ENCODE measurements around the gene ZNF532. TPM values are rescaled to one million over a fixed set of nuclear protein-coding genes. Genes with fewer than 3 reads are reported as not detected.

ZNF532 gene
- total and polyA plus RNA-seq, 2 donors (not counting 3 experiments of a cell fraction or from before 2014, with no cell fraction given) = 42.3 to 70.1 TPM

DNA sequence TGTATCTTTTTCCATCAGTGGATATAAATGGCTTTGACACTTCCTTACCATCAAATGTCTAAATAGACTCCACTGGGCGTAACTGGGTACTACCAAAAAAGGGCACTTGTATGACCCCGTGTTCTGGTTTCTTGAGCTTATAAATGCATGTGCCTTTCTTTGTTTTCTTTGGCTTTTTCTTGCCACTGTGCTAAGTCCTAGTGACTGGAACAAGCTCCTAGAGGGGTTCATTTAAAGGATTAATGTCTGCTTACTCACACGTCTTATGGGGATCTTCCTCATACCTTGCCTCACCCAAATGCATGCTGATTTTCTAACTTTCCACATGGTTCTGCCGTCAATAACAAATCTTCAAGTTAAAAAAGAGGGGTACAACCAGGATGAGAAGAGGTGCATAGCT is 19.8 kb upstream of the ZNF532 start:
- DNase-seq (ENCODE audit: low read depth, low spot score) (no peak), FAIRE-seq (no peak)
- no peaks in the 10 kb centered on the region for H3K9me1 ChIP-seq (replicated peaks; ENCODE audit: control insufficient read depth, extremely low read depth, insufficient read depth, low read length)
- BruUV-seq (replicated peaks) = no TSS peak
- TF ChIP-seq POLR2A (IDR thresholded peaks at IDR 0.05; ENCODE audit: low read depth, low read length) = no peak
- no peak for TF ChIP-seq EZH2 (IDR thresholded peaks at IDR 0.05; ENCODE audit: borderline replicate concordance, low read depth, low read length, severe bottlenecking)
- TF ChIP-seq, protein P1, sequence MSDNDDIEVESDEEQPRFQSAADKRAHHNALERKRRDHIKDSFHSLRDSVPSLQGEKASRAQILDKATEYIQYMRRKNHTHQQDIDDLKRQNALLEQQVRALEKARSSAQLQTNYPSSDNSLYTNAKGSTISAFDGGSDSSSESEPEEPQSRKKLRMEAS (IDR thresholded peaks at IDR 0.05; ENCODE audit: insufficient read depth, insufficient read length) = no peak
- no peak for TF ChIP-seq GATA2 (IDR thresholded peaks at IDR 0.05; ENCODE audit: insufficient read depth, insufficient read length, low read depth, low read length)
- TF ChIP-seq MYC (IDR thresholded peaks at IDR 0.05; ENCODE audit: low read depth, low read length) = no peak
- TF ChIP-seq, protein P2, sequence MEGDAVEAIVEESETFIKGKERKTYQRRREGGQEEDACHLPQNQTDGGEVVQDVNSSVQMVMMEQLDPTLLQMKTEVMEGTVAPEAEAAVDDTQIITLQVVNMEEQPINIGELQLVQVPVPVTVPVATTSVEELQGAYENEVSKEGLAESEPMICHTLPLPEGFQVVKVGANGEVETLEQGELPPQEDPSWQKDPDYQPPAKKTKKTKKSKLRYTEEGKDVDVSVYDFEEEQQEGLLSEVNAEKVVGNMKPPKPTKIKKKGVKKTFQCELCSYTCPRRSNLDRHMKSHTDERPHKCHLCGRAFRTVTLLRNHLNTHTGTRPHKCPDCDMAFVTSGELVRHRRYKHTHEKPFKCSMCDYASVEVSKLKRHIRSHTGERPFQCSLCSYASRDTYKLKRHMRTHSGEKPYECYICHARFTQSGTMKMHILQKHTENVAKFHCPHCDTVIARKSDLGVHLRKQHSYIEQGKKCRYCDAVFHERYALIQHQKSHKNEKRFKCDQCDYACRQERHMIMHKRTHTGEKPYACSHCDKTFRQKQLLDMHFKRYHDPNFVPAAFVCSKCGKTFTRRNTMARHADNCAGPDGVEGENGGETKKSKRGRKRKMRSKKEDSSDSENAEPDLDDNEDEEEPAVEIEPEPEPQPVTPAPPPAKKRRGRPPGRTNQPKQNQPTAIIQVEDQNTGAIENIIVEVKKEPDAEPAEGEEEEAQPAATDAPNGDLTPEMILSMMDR (IDR thresholded peaks at IDR 0.05; ENCODE audit: extremely low read depth in 1 of 2, insufficient read depth in 1 of 2, low read depth in 1 of 2, low read length in 2 of 2) = no peak
- TF ChIP-seq FOS (IDR thresholded peaks at IDR 0.05; ENCODE audit: borderline replicate concordance, insufficient read depth, low read length) = no peak
- no peak for TF ChIP-seq JUN (IDR thresholded peaks at IDR 0.05; ENCODE audit: borderline replicate concordance, insufficient read depth, insufficient read length, low read depth)
- no peak for TF ChIP-seq POLR2AphosphoS5 (IDR thresholded peaks at IDR 0.05; ENCODE audit: insufficient read depth, low read depth, low read length)
- H3K27ac ChIP-seq (ENCODE audit: insufficient read depth, low read depth, low read length) = no peak overlapping the region
- ChIA-PET CTCF (interaction anchor here (0.5 to 1.3 kb wide), 2 partner anchors 44 to 226 kb away, joined by 3 to 4 read pairs; no protein-coding TSS in a partner anchor), POLR2A (no interaction called here)
- H3K4me3 ChIP-seq (replicated peaks in 1 of 3; ENCODE audit: insufficient read depth in 1 of 3, low read depth in 1 of 3, low read length in 3 of 3) = no peak overlapping the region
- H3K36me3 ChIP-seq (ENCODE audit: control insufficient read depth in 2 of 2, extremely low read depth in 1 of 2, insufficient read depth in 2 of 2, low read length in 2 of 2) = no peaks in the 10 kb centered on the region
- no peaks in the 10 kb centered on the region for H3K9me3 ChIP-seq (replicated peaks; ENCODE audit: control insufficient read depth, insufficient read depth, low read length)
- no peaks in the 10 kb centered on the region for H3K27me3 ChIP-seq (ENCODE audit: control insufficient read depth in 2 of 2, insufficient read depth in 2 of 2, low read length in 2 of 2)
- H3K4me1 ChIP-seq (ENCODE audit: control insufficient read depth, extremely low read depth, insufficient read depth, low read length) = no peaks in the 10 kb centered on the region
- H2AFZ ChIP-seq (ENCODE audit: low read depth, low read length) = no peak overlapping the region
- H4K20me1 ChIP-seq (replicated peaks; ENCODE audit: control insufficient read depth, extremely low read depth, insufficient read depth, low read length) = no peaks in the 10 kb centered on the region
- intact Hi-C loops (cut with micrococcal nuclease) (no loop called here), dilution Hi-C loops (cut with MboI; ENCODE audit: extremely low pct_ligation_motif_present, low sequenced_read_pairs) (no loop called here)
- H3K9ac ChIP-seq (replicated peaks; ENCODE audit: extremely low read depth, insufficient read depth, low read length) = no peak overlapping the region
- no peak overlapping the region for H3K4me2 ChIP-seq (ENCODE audit: insufficient read depth, low read length)
- H3K79me2 ChIP-seq (ENCODE audit: control insufficient read depth, insufficient read depth, low read length) = no peaks in the 10 kb centered on the region
